IMR-90 (cell line): Measurements from ENCODE around the gene MTX2. TPM values are rescaled to one million over a fixed set of nuclear protein-coding genes. Genes with fewer than 3 reads are reported as not detected.

ENCODE experiments used
- ATAC-seq: fragments of 200-7000 bp; cut with Tn5 transposase; 2 replicates; pipeline ENCODE4 v1.9.1; 2020; ENCODE audit warnings: low read depth, mild to moderate bottlenecking, moderate library complexity
- BruUV-seq: library from RNA; stranded (reverse); fragments of 400-500 nt; replicated peaks from 2 replicates; lab custom pipeline; 2021; lab: Mats Ljungman, UMichigan
- CTCF ChIA-PET: fragments of 300-600 bp; formaldehyde crosslinking; extraction: SDS; loops from one replicate; lab custom pipeline; 2021; ENCODE audit warnings: antibody characterized with exemption; lab: Yijun Ruan, JAX
- POLR2A ChIA-PET: fragments of 300-600 bp; sonication (Branson Sonifier 250); formaldehyde crosslinking; loops from one replicate; lab custom pipeline; 2022; ENCODE audit warnings: antibody characterized with exemption; ENCODE audit not compliant: unreplicated experiment; lab: Charles Lee
- DNase-seq: peaks from one replicate; pipeline ENCODE4 v3.0.0; 2013
- H2AFZ ChIP-seq: replicated peaks from 2 replicates; pipeline ENCODE3; 2013; ENCODE audit warnings: low read length, mild to moderate bottlenecking; ENCODE audit not compliant: poor library complexity
- H2AK5ac ChIP-seq: 2 replicates; pipeline ENCODE4 v1.6.1; 2013; ENCODE audit warnings: low read depth, low read length, inconsistent platforms
- H2AK9ac ChIP-seq: replicated peaks from 2 replicates; pipeline ENCODE3; 2013; ENCODE audit warnings: mild to moderate bottlenecking, low read depth, low read length, moderate library complexity; ENCODE audit not compliant: poor library complexity
- H2BK120ac ChIP-seq: 2 replicates; pipeline ENCODE4 v1.6.1; 2013; ENCODE audit warnings: low read depth, low read length, inconsistent platforms
- H2BK15ac ChIP-seq: 3 replicates; pipeline ENCODE4 v1.6.1; 2013; ENCODE audit warnings: low read depth, low read length, inconsistent platforms
- H2BK20ac ChIP-seq: 2 replicates; pipeline ENCODE4 v1.6.1; 2013; ENCODE audit warnings: low read depth, mild to moderate bottlenecking, inconsistent platforms, low read length, moderate library complexity
- H2BK5ac ChIP-seq: 2 replicates; pipeline ENCODE4 v1.6.1; 2013; ENCODE audit warnings: mild to moderate bottlenecking, low read depth, low read length, inconsistent platforms; ENCODE audit not compliant: poor library complexity, severe bottlenecking
- H3K14ac ChIP-seq: replicated peaks from 2 replicates; pipeline ENCODE4 v1.6.1; 2013; ENCODE audit warnings: low read depth, low read length, inconsistent platforms
- H3K18ac ChIP-seq: 2 replicates; pipeline ENCODE4 v1.6.1; 2013; ENCODE audit warnings: low read depth, low read length, control low read depth
- H3K23ac ChIP-seq: 2 replicates; pipeline ENCODE4 v1.6.1; 2013; ENCODE audit warnings: low read depth, low read length, inconsistent platforms
- H3K27ac ChIP-seq: 2 replicates; pipeline ENCODE4 v1.5.1; 2013; ENCODE audit warnings: mild to moderate bottlenecking, control low read depth, low read length; ENCODE audit not compliant: insufficient read depth
- H3K27me3 ChIP-seq: 2 replicates; pipeline ENCODE4 v1.6.1; 2013; ENCODE audit warnings: low read length; ENCODE audit not compliant: control insufficient read depth, insufficient read depth
- H3K36me3 ChIP-seq: 2 replicates; pipeline ENCODE4 v1.6.1; 2013; ENCODE audit warnings: low read length, mixed read lengths; ENCODE audit not compliant: control insufficient read depth, insufficient read depth
- H3K4ac ChIP-seq: 2 replicates; pipeline ENCODE4 v1.6.1; 2013; ENCODE audit warnings: low read depth, low read length, inconsistent platforms
- H3K4me1 ChIP-seq: 2 replicates; pipeline ENCODE4 v1.6.1; 2013; ENCODE audit warnings: low read length, mixed read lengths; ENCODE audit not compliant: control insufficient read depth, insufficient read depth
- H3K4me2 ChIP-seq: 2 replicates; pipeline ENCODE4 v1.6.1; 2013; ENCODE audit warnings: low read depth, mild to moderate bottlenecking, control low read depth, low read length, moderate library complexity
- H3K4me3 ChIP-seq: 2 replicates; pipeline ENCODE4 v1.5.1; 2013; ENCODE audit warnings: low read depth, mild to moderate bottlenecking, control low read depth, low read length, moderate library complexity; ENCODE audit not compliant: insufficient read depth
- H3K56ac ChIP-seq: 2 replicates; pipeline ENCODE4 v1.6.1; 2013; ENCODE audit warnings: low read length, inconsistent platforms; ENCODE audit not compliant: insufficient read depth; ENCODE audit errors: extremely low read depth
- H3K79me1 ChIP-seq, 2 experiments: 2 replicates each; pipeline ENCODE4 v1.6.1; 2013; ENCODE audit warnings: low read length in 2 of 2, inconsistent platforms in 1 of 2, low read depth in 1 of 2
- H3K9ac ChIP-seq: 2 replicates; pipeline ENCODE4 v1.6.1; 2013; ENCODE audit warnings: low read depth, low read length, control low read depth
- H3K9me1 ChIP-seq: 2 replicates; pipeline ENCODE4 v1.6.1; 2013; ENCODE audit warnings: low read length, inconsistent platforms; ENCODE audit not compliant: insufficient read depth
- H3K9me3 ChIP-seq: 2 replicates; pipeline ENCODE4 v1.6.1; 2013; ENCODE audit warnings: low read length; ENCODE audit not compliant: control insufficient read depth, insufficient read depth
- H4K20me1 ChIP-seq: 2 replicates; pipeline ENCODE4 v1.6.1; 2013; ENCODE audit warnings: low read length, inconsistent platforms; ENCODE audit not compliant: insufficient read depth
- H4K5ac ChIP-seq: 2 replicates; pipeline ENCODE4 v1.6.1; 2013; ENCODE audit warnings: mild to moderate bottlenecking, low read depth, low read length, control low read depth
- H4K8ac ChIP-seq, 2 experiments: 2 replicates each; pipeline ENCODE4 v1.6.1; 2013; ENCODE audit warnings: low read depth in 2 of 2, low read length in 2 of 2, control low read depth in 1 of 2, inconsistent platforms in 1 of 2
- H4K91ac ChIP-seq: 2 replicates; pipeline ENCODE4 v1.6.1; 2013; ENCODE audit warnings: low read depth, low read length, inconsistent platforms; ENCODE audit not compliant: insufficient read depth
- SMC3 ChIP-seq: fragments of 150-350 bp; IDR thresholded peaks from 2 replicates; pipeline ENCODE4 v1.6.1; 2016; ENCODE audit warnings: low read depth, mild to moderate bottlenecking, antibody characterized with exemption, low read length, moderate library complexity
- WGBS, 2 experiments: methylation state at CpG; one replicate each; pipeline versions ENCODE4 v1.1.5 to v1.1.7; 2013; ENCODE audit warnings: missing lambda C conversion rate in 2 of 2; ENCODE audit not compliant: insufficient read length in 1 of 2; ENCODE audit errors: extremely low coverage in 2 of 2; 5-methylcytosine and 5-hydroxymethylcytosine counted together
- dilution Hi-C: fragments of 300-500 bp; cut with HindIII; formaldehyde crosslinking; loops from one replicate; pipeline ENCODE4 v1.14.3; 2018; ENCODE audit warnings: low sequenced_read_pairs; ENCODE audit not compliant: unreplicated experiment
- in situ Hi-C: fragments of 300-500 bp; cut with MboI; formaldehyde crosslinking; loops from 3 replicates; pipeline ENCODE4 v1.14.3; 2019; ENCODE audit warnings: low sequenced_read_pairs, inconsistent platforms, mixed read lengths
- intact Hi-C: fragments of 100-400 bp; cut with micrococcal nuclease; formaldehyde crosslinking; loops from 2 replicates; pipeline ENCODE4 v1.10.0; 2022
- polyA plus RNA-seq, 3 experiments: library from polyadenylated mRNA; depleted of rRNA; stranded (reverse); fragments of >200 nt; gene quantifications; 2 replicates each; pipeline ENCODE4 v1.2.3, GENCODE V29; 2012; ENCODE audit warnings: low replicate concordance in 1 of 3
- total RNA-seq: library from RNA; depleted of rRNA; stranded (reverse); fragments of >200 nt; gene quantifications from 2 replicates; pipeline ENCODE4 v1.2.3, GENCODE V29; 2012

The MTX2 gene
- total and polyA plus RNA-seq, 2 of the 4 experiments (the other 2 are of a cell fraction): 24.9 to 37.8 TPM

- H4K91ac ChIP-seq: no peak overlapping the region
- H3K56ac ChIP-seq: no peak overlapping the region
- DNase-seq (peak; percentile 12), ATAC-seq (no peak)
- peak overlapping the region; percentile 76 for H3K14ac ChIP-seq
- H3K27me3 ChIP-seq: no peaks in the 10 kb centered on the region; the same call in 1 of the 2 replicates
- peak overlapping the region; percentile 97 for H3K9ac ChIP-seq
- H2BK20ac ChIP-seq: no peak overlapping the region
- H3K23ac ChIP-seq: peak overlapping the region; percentile 87; the same call in 1 of the 2 replicates
- dilution Hi-C loops (no loop called here), in situ Hi-C loops (no loop called here), intact Hi-C loops (no loop called here)
- no peaks in the 10 kb centered on the region for H3K36me3 ChIP-seq
- ChIA-PET POLR2A (no interaction called here), CTCF (no interaction called here)
- no peak overlapping the region for H2AK9ac ChIP-seq
- no peaks in the 10 kb centered on the region for H3K9me1 ChIP-seq
- H3K4me2 ChIP-seq: peak overlapping the region; percentile 97
- H2AFZ ChIP-seq: peak overlapping the region; percentile 97
- H3K4me1 ChIP-seq: no peaks in the 10 kb centered on the region
- peaks cover 13 to 16% of the 10 kb centered on the region in 2 experiments for H3K79me1 ChIP-seq
- H2BK5ac ChIP-seq: no peak overlapping the region
- peak overlapping the region; percentile 98 for H3K4me3 ChIP-seq
- no peak overlapping the region for H2BK15ac ChIP-seq
- H3K9me3 ChIP-seq: no peaks in the 10 kb centered on the region
- no peak overlapping the region; the same call in 1 of the 2 replicates for H2AK5ac ChIP-seq
- peak overlapping the region; percentile 77 for H3K4ac ChIP-seq
- H2BK120ac ChIP-seq: no peak overlapping the region
- peak overlapping the region; percentile 92 to 94; a peak in 3 of 4 replicates for H4K8ac ChIP-seq
- H4K5ac ChIP-seq: peak overlapping the region; percentile 87; the same call in 1 of the 2 replicates
- BruUV-seq: no TSS peak
- no CpG with 5 or more reads among the region's 18 CpGs for WGBS, 2 experiments
- no peak overlapping the region for H3K18ac ChIP-seq
- H3K27ac ChIP-seq: no peak overlapping the region; the same call in 1 of the 2 replicates
- no peaks in the 10 kb centered on the region for H4K20me1 ChIP-seq
- no peak for TF ChIP-seq SMC3
These were observed 983 bp downstream of the MTX2 start for GRCh38 chr2:176270100-176270750.
